ENCODE data around the gene CEACAM19.

DNA sequence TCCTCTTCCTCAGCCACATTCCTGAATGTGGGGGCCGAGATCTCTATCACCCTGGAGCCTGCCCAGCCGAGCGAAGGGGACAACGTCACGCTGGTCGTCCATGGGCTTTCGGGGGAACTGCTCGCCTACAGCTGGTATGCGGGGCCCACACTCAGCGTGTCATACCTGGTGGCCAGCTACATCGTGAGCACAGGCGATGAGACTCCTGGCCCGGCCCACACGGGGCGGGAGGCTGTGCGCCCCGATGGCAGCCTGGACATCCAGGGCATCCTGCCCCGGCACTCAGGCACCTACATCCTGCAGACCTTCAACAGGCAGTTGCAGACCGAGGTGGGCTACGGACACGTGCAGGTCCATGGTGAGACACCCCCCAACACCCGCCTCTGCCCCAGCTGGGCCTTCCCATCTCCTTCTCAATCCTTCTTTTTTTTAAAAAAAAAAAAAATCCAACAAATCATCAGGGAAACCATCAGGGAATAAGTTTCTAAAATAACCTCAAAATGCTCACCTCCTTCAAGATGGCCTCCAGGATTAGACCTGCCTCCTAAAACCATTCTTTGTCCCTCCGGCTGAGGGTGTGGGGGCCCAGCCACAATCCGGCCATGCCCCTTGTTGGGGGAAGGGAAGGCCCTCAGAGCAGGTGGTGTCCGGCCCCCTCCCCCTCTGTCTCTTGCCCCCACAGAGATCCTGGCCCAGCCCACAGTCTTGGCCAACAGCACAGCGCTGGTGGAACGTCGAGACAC is 32.2 kb downstream of the CEACAM19 start:
- no peak for TF ChIP-seq EGR1 (conservative IDR thresholded peaks at IDR 0.05)
- TF ChIP-seq, protein P1, sequence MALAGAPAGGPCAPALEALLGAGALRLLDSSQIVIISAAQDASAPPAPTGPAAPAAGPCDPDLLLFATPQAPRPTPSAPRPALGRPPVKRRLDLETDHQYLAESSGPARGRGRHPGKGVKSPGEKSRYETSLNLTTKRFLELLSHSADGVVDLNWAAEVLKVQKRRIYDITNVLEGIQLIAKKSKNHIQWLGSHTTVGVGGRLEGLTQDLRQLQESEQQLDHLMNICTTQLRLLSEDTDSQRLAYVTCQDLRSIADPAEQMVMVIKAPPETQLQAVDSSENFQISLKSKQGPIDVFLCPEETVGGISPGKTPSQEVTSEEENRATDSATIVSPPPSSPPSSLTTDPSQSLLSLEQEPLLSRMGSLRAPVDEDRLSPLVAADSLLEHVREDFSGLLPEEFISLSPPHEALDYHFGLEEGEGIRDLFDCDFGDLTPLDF (CRISPR knock-in tag; IDR thresholded peaks at IDR 0.05), result no peak
- no peak for TF ChIP-seq THAP7 (CRISPR knock-in tag; IDR thresholded peaks at IDR 0.05)
- no peak for TF ChIP-seq JUNB (CRISPR knock-in tag; conservative IDR thresholded peaks at IDR 0.05)
- TF ChIP-seq, protein P2, sequence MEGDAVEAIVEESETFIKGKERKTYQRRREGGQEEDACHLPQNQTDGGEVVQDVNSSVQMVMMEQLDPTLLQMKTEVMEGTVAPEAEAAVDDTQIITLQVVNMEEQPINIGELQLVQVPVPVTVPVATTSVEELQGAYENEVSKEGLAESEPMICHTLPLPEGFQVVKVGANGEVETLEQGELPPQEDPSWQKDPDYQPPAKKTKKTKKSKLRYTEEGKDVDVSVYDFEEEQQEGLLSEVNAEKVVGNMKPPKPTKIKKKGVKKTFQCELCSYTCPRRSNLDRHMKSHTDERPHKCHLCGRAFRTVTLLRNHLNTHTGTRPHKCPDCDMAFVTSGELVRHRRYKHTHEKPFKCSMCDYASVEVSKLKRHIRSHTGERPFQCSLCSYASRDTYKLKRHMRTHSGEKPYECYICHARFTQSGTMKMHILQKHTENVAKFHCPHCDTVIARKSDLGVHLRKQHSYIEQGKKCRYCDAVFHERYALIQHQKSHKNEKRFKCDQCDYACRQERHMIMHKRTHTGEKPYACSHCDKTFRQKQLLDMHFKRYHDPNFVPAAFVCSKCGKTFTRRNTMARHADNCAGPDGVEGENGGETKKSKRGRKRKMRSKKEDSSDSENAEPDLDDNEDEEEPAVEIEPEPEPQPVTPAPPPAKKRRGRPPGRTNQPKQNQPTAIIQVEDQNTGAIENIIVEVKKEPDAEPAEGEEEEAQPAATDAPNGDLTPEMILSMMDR (IDR thresholded peaks at IDR 0.05 in 2 of 3, conservative IDR thresholded peaks at IDR 0.05 in 1 of 3; ENCODE audit: insufficient read depth in 2 of 3, low read depth in 1 of 3, low read length in 3 of 3), result no peak
- TF ChIP-seq, protein P3, sequence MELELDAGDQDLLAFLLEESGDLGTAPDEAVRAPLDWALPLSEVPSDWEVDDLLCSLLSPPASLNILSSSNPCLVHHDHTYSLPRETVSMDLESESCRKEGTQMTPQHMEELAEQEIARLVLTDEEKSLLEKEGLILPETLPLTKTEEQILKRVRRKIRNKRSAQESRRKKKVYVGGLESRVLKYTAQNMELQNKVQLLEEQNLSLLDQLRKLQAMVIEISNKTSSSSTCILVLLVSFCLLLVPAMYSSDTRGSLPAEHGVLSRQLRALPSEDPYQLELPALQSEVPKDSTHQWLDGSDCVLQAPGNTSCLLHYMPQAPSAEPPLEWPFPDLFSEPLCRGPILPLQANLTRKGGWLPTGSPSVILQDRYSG (tag; conservative IDR thresholded peaks at IDR 0.05; ENCODE audit: low read depth), result no peak
- TF ChIP-seq, protein P4, sequence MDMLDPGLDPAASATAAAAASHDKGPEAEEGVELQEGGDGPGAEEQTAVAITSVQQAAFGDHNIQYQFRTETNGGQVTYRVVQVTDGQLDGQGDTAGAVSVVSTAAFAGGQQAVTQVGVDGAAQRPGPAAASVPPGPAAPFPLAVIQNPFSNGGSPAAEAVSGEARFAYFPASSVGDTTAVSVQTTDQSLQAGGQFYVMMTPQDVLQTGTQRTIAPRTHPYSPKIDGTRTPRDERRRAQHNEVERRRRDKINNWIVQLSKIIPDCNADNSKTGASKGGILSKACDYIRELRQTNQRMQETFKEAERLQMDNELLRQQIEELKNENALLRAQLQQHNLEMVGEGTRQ (CRISPR knock-in tag; IDR thresholded peaks at IDR 0.05), result no peak
- no peak for TF ChIP-seq SIN3B (IDR thresholded peaks at IDR 0.05; ENCODE audit: low read depth)
- no peak for TF ChIP-seq CHD4 (IDR thresholded peaks at IDR 0.05; ENCODE audit: insufficient read depth, insufficient replicate concordance, low read depth, low read length, poor library complexity, severe bottlenecking)
- TF ChIP-seq ZNF57 (CRISPR knock-in tag; IDR thresholded peaks at IDR 0.05), result no peak
- TF ChIP-seq NFE2L1 (tag; IDR thresholded peaks at IDR 0.05; ENCODE audit: borderline replicate concordance, low read depth), result no peak
- no peak for TF ChIP-seq SLC30A9 (CRISPR knock-in tag; IDR thresholded peaks at IDR 0.05)
